HG03095 (cell line): ENCODE measurements around the gene GPSM1.

Experiments used
- ATAC-seq: cut with Tn5 transposase; IDR thresholded peaks from one replicate; pipeline ENCODE4 v1.9.1; 2021; ENCODE audit warnings: moderate library complexity; ENCODE audit not compliant: unreplicated experiment

The GPSM1 gene

GRCh38 chr9:136373300-136374182 is 46.2 kb downstream of the GPSM1 start, which contains the start of gene CARD9:
TSS of gene CARD9 (minus strand) at chr9:136373669. CDS start at chr9:136372078, 1,591 bp downstream.
- no peak for ATAC-seq

DNA sequence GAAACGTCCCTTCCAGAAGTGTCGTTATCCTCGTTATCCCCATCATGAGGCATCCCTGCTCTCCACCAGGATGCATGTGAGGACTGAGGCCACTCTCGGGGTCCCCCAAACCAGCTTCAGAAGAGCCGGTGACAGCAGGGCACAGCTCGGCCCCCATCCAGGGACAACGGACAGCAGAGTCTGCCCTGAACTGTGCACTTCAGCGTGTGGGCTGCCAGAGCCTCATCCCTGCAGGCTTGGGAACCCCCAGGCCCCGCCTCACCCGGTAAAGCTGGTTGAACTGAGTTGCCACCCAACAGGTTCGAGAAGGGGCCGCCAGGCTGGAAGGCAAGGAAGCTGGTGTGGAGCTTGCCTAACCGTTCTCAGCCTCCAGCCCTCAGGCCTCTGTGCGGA is 46.8 kb downstream of the GPSM1 start:
- no peak for ATAC-seq

DNA sequence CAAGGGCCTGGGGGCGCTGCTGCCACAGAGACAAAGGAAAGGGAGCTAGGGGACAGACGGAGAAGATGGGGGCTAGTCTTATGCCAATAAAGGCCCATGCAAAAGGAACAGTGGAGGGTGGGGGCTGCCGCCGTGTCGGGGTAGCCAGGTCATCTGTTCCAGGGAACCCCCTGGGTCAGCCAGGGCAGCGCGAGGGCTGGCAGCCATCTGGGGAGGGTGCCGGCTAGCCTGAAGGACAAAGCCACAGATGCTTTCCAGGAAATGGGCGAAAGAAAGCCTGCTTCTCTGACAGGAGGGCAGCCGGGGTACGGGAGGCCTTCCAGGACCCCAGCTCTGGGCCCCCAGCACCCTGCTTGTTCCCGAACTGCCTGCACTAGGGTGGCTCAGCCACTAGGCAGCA is 47.8 kb downstream of the GPSM1 start:
- ATAC-seq, result no peak

DNA sequence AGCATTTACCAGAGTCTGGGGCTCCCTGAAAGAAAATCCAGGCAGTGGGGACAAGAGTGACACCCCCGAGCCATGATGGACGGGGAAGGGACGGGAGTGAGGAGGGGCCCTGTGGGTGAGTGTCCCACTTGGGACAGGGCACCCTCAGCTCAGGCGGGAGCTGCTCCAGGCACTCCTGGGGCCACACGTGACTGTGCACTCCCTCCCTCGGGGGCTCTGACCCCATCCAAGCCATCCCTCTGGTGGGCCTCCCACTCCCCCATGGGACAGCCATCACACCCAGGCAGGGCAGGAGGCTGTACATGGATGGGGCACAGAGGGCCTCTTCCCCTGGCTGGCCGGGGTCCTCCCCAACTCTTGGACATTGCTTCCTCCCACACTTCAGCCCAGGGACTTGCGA is 49.1 kb downstream of the GPSM1 start:
- no peak for ATAC-seq

DNA sequence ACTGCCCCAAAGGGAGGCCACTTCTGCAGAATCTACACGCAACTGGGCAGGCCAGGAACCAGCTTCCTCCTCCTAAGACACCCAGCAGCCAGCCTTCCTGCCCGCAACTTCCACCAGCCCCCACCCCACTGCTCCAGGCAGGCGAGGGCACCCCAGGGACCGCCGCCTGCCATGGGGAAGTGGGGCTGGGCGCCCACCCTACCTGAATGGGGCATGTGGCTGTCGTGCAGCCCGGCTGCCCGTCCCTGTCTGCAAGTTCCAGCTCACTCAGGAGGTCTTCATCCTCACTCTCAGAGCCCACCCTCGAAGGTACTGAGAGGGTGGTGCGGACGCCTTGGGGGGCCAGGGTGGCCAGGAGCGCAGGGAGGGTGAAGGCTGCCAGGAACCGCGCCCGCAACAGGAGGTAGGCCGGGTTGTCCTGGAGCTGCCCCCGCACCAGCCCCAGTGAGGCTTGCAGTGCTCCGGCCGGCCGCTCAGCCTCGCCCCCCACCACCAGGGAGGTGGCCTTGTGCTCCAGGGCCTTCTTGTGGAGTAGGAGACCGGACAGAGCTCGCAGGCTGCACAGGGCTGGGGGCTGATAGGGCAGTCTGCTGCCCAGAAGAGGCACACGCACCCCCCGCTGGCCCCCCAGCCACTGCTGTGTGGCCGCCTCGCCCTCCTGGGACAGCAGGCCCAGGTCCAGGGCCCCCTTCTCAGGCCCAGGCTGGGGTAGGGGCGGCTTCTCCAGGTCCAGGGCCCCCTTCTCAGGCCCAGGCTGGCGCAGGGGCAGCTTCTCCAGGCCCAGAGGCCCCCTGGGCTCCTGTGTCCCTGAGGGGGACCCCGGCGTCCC is 50.2 kb downstream of the GPSM1 start:
- ATAC-seq, result no peak

- no peak for ATAC-seq
Measured at GRCh38 chr9:136378170-136379002, 51.0 kb downstream of the GPSM1 start.

DNA sequence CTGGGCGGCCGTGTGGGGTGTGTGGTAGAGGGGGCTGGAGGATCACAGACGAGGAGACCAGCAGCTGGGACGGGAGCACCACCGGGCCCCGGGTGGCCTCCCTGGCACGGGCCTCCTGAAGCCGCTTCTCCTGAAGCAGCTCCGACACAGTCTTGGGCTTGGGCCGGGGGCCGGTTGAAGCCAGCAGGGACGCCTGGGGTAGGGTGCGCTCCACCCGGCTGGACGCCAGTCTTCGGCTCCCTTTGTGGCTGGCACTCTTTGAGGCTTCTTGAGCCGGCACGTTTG is 51.6 kb downstream of the GPSM1 start:
- ATAC-seq, result no peak

- ATAC-seq, result no peak
Measured at GRCh38 chr9:136379401-136379800, 52.1 kb downstream of the GPSM1 start.

DNA sequence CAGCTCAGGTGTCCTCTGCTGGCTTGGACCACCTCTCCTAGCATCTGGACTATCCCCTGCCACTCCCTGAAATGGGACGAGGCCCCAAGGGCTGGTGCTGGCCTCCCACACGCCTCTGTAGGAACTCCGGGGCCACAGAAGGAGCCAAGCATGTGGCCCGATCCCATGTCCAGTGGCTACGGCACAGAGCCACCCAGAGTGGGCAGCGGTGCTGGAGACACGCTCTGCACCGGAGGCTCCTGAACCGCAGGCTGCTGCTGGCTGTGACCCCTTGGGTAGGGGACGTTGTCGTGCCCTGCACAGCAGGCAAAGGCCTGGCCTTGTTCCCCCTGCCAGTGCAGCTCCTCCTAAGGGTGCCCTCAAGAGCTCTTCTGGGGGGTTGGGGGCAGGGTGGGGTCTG is 52.6 kb downstream of the GPSM1 start:
- ATAC-seq, result no peak

DNA sequence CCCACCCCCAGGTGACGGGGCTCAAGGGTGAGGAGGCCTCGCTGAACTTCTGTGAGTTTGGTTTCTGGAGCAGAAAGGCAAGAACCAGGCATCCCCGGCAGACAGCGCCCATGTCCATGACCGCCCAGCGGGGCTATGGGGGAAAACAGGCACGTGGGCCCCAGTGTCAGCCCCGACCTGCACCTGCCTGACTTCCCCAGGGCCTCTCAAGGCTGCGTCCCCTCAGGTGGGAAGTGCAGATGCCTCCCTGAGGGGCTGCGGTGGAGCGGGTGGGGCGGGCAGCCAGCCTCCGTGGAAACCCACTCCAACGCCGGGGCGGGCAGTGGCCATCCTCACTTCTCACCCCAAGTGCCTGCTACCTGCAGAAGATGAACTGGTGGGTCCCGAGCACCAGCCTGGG is 53.0 kb downstream of the GPSM1 start:
- ATAC-seq, result no peak

- no peak for ATAC-seq
Measured at GRCh38 chr9:136381311-136381710, 54.0 kb downstream of the GPSM1 start.

DNA sequence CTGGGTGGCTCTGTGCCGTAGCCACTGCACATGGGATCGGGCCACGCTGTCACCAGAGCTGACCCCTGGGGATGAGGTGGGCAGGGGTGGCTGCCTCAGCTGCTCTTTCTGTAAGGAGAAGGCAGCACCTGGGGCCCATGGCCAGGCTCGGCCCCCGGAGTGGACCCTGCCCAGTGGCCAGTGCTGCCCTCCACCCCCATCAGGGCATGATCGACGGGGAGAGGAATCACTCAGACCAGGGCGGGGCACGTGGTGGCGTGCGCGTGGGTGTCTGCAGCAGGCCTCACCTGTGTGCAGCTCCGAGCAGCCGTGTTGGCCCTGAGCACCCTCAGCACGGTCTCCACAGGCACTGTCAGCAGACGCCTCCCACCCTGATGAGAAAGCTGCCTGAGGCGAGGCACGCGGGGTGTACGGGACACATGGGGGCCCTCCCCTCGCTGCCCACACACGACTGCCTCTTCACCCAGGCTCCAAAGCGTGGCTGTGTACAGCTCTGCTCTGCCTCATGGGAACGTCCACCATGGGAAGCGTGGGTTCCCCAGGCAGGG is 54.7 kb downstream of the GPSM1 start:
- no peak for ATAC-seq

DNA sequence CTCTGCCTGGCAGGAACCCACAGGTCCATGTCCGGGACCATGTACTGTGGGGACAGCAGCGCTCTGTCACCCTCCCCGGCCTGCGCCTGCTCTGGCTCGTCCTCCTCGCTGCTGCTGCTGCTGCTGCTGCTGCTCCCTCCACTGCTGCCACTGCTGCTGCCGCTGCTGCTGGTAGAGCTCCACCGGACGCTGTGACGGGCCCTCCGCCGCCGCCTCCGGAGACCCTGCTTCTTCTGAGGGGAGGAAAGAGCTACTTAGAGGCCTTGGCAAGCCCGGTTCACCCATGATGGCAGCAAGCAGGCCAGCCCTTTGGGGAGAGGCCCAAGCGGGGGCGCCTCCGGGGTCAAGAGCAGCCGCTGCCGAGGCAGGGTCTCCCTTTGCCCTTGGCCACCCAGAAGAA is 56.1 kb downstream of the GPSM1 start:
- ATAC-seq, result no peak

DNA sequence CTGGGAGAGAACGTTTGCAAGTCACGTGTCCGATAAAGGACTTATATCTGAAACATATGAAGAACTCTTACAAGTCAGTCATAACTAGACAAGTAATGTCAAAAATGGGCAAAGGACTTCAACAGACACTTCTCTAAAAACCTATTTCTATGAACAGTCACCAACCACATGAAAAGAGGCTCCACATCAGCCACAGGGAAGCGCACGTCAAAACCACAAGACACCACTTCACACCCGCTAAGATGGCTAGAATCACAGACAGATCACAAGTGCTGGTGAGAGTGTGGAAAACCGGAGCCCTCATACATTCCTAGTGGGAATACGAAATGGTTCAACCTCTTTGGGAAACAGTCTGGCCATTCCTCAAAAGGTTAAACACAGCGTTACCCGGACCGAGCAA is 57.7 kb downstream of the GPSM1 start:
- no peak for ATAC-seq

DNA sequence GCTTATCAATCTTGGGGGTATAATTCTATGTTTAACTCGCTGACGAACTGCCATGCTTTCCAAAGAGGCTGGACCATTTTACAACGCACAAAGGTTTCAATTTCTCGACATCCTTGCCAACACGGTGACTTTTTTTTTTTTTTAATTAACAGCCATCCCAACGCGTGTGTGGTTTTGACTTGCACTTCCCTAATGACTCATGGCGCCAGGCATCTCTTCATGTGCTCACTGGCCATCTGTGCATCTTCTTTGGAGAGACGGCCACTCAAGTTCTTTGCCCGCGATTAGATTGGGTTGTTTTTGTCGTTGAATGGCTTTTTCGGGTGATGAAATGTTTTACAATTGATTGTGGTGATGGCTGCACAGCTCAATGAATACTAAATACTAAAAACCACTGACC is 58.7 kb downstream of the GPSM1 start:
- ATAC-seq, result no peak

- ATAC-seq, result no peak
Measured at GRCh38 chr9:136387217-136387616, 59.9 kb downstream of the GPSM1 start.

GRCh38 chr9:136389396-136389795 is 62.1 kb downstream of the GPSM1 start:
- no peak for ATAC-seq

- ATAC-seq, result no peak
Measured at GRCh38 chr9:136391737-136392537, 64.6 kb downstream of the GPSM1 start.

DNA sequence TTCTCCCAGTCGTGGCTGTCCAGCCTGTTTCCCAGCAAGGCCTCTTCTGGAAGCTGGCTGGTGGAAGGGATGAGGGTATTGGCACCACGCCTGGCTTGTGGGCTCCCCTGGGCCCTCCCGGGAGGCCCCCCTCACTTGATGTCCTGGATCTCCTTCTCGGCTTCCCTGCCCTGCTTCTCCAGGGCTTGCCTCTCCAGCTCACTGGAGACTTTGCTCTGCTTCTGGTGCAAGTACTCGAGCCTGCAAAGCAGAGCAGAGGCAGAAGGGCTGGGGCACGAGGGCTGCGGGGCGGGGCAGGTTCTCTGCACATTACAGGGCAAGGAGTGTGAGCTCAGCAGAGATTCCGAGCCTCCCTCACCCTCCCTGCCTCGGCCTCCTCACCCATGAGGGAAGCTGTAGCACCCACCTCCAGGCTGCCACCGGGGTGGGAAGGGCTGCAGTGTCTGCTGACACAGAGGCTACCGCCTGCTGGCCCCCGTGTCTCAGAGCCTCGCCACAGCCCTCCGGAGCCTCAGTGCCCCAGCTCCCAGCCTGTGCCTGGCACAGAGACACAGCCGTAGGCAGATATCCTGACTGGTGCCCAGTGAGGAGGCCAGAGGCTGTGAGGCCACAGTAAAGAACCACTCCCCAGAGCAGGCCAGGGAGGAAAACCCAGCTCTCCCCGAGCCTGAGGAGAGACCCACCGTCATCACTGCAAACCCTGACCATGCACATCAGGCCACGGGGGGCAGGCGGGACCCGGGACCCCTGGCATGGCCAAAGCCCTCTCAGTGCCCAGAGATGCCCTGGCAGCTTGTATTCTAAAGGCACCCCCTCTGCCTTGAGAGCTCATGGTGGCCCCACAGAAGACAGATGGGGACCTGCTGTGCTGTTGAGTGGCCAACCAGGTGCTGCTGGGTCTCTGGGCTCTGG is 65.5 kb downstream of the GPSM1 start:
- no peak for ATAC-seq
